Adrenal gland (tissue), 5 donors: ENCODE measurements around the gene FREM3.

Experiments used
- CTCF ChIP-seq, 6 experiments: fragments of 450-650 bp in 4 of 6; fragments of 200-600 bp in 2 of 6; sonication (generic) in 1 of 6; IDR thresholded peaks; 1 replicate in 5 of 6; 2 replicates in 1 of 6; pipeline versions ENCODE4 v1.5.1 to v1.8.0; 2016 to 2021; ENCODE audit warnings: antibody characterized with exemption in 6 of 6, mild to moderate bottlenecking in 2 of 6, moderate library complexity in 1 of 6
- POLR2A ChIP-seq, 2 donors: fragments of 450-650 bp; IDR thresholded peaks; one replicate each; pipeline ENCODE4 v1.6.1; 2017; ENCODE audit warnings: antibody characterized with exemption in 2 of 2, mild to moderate bottlenecking in 2 of 2, moderate library complexity in 1 of 2
- donor health status: DM: no; HTN: no; CAD: no.

DNA sequence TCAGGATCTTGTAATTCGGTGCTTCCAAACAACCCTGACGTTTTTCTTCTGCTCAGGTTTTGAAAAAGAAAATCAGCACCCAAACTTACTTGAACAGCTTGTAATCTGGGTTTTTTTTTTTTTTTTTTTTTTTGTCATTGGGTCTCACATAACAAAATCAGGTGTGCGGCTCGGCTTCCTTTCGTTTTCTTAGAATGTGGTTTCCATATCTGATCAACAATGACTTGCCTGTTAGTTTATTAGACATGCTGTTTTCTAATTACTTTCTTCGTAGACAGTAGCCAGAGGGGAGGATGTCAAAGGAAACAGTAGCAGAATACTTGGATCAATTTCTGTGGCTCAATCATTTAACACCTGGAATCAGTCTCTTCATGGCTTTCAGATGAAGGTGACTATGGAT is 890 bp upstream of the FREM3 start:
- TF ChIP-seq CTCF (IDR thresholded peaks at IDR 0.05) (no peak), POLR2A (IDR thresholded peaks at IDR 0.05) (no peak)
